GM12875 (cell line): ENCODE results near the gene GRN.
A peak's percentile ranks its signal among the peaks of the same experiment; 100 is the strongest.

Experiments
- H3K4me3 ChIP-seq: one replicate; pipeline ENCODE4 v1.5.1; 2011; ENCODE audit warnings: low read depth, low read length, control low read depth
- TF ChIP-seq, protein P1 (sequence below): IDR thresholded peaks from 2 replicates; pipeline ENCODE4 v1.5.1; 2011; ENCODE audit warnings: low read depth, mild to moderate bottlenecking, control low read depth, inconsistent platforms, low read length, moderate library complexity, borderline replicate concordance; ENCODE audit not compliant: insufficient read depth

The GRN gene

DNA sequence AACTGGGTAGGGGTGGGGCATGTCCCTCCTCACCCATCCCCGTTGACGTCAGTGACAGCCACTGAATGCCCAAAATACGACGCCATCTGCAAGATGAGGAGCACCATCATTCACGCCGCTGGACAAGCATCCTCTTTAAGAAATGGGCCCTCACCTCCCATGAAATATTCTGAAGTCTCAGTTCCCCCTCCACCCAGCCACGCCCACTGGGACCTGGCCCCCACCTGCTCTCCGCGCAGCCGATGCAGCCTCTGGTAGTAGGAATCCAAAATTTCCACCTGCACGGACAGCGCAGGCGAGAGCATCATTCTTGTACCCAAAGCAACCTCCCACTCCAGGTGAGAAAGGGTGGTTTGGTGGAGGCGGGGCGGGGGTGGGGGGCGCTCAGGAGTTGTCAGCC lies 38.8 kb downstream of the GRN start:
- H3K4me3 ChIP-seq, result no peak overlapping the region
- TF ChIP-seq, protein P1, sequence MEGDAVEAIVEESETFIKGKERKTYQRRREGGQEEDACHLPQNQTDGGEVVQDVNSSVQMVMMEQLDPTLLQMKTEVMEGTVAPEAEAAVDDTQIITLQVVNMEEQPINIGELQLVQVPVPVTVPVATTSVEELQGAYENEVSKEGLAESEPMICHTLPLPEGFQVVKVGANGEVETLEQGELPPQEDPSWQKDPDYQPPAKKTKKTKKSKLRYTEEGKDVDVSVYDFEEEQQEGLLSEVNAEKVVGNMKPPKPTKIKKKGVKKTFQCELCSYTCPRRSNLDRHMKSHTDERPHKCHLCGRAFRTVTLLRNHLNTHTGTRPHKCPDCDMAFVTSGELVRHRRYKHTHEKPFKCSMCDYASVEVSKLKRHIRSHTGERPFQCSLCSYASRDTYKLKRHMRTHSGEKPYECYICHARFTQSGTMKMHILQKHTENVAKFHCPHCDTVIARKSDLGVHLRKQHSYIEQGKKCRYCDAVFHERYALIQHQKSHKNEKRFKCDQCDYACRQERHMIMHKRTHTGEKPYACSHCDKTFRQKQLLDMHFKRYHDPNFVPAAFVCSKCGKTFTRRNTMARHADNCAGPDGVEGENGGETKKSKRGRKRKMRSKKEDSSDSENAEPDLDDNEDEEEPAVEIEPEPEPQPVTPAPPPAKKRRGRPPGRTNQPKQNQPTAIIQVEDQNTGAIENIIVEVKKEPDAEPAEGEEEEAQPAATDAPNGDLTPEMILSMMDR, result no peak

DNA sequence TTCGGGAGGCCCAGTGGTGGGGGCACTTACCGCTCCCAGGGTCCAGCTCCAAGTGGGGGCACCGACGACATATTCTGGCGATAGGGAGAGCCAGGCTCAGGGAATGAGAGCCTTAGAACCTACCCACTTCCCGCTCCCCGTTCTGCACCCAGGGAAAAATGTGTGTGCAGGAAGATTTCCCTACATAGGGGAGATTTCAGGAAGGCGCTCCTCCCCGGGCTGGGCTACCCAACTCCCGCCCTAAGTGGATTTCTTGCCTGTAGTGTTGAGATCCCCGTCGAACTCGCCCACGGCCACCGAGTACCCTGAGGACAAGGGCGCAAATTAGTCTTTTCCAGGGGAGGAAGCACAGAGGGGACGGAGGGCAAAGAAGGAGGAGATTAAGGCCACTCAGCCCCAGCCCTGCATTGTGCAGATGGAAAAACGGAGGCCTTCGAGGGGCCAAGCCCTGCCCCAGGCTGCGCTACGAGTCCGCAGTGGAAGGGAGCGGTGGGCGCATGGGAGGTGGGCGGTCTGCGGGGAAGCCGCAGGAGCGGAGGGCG lies 39.2 kb downstream of the GRN start:
- no peak overlapping the region for H3K4me3 ChIP-seq
- TF ChIP-seq, protein P1, result no peak

DNA sequence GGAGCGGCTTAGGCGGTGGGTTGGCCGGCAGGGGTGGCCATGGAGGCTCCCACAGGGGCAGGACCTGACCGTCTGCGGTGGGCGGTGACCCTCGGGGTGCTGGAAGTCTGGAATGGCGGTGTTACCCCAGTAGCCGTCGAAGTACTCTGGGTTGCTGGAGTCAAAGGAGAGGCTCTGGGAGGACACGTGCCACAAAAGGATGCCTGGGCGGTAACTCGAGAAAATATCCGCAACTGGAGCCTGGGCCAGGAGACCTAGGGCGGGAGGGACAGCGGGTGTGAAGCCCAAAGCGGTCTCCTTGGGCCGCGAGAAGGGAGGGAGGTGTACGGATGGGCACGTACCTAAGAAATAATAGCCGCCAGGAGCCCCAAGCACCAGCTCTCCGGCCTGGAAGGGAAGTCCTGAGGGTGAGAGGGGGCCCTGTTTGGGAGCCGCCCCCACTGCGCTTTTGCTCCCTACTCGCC lies 39.8 kb downstream of the GRN start:
- TF ChIP-seq, protein P1, result no peak
- peak overlapping the region; percentile 33 for H3K4me3 ChIP-seq

DNA sequence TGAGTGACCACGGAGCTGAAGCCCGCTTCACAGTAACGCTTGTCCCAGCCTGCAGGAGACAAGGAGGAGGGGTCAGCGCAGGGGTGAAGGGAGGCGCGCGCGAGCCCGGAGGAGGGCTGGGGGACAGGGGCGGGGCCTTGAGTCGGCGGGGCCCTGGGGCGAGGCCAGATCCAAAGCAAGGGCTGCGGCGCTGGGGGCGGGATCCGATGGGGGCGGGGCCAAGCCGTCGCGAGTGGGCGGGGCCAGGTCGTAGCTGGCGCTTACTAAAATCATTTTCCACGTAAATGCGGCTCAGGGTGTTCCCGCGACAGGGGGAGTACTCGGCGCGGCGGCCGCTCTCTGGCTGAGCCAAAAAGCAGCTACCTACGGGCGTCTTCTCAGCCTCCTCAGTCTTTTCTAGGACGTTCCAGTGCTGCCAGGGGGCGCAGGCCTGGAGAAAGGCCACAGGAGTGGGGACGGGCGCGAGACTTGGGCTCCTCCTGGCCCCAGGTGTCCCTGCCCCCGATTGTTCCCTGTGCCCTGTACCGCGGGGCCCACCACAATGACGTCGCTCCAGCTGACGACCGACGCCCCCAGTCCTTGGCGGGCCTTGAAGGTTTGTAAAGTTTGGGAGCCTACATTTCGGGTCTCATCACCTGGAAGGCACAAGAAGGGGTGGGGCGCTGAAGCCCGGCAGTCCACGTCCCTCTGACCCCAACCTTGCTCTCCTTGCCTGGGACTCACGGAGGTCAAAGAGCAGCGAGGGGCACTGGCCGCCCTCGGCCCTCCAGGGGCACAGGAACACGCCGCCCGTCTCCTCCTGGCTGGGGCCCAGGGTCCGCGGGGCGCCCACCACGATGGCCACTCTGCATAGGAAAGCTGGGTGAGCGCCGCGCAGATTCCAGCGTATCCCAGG lies 40.4 kb downstream of the GRN start:
- TF ChIP-seq, protein P1, result no peak

DNA sequence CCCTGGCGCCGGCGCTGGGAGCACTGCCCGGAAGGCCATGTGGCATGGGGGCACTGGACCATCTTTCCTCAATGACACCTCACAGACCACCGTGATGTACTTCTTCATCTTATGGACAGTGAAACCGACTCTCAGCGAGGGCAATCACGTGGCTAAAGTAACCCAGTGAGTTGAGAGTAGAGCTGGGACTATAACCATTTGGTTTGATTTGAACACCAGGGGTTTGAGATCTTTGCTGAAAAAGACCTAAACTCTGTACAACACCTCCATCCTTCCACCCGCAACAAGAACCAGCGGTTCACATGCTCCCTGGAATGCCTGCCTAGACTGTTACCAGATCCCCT lies 41.1 kb downstream of the GRN start:
- TF ChIP-seq, protein P1, result no peak
- no peak overlapping the region for H3K4me3 ChIP-seq

More for the DNA sequence above, 40.4 kb downstream of the GRN start:
- peak overlapping the region; percentile 33 for H3K4me3 ChIP-seq

DNA sequence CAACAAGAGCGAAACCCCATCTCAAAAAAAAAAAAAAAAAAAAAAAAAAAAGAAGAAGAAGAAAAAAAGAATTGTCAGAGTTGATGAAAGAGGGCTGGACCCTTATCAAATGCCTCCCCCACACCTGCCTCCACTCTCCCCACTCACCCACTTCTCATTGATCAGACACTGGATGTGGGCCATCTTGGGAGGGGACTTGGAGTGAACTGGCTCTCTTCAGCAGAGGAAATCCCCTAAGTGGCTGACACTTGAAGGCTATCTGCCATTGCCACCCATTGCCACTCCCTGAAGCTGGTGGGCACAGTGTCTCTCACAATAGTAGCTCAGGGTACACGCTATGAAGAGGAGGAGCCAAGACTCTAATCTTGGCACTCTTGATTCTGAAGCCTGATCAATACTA lies 42.7 kb downstream of the GRN start:
- no peak overlapping the region for H3K4me3 ChIP-seq
- TF ChIP-seq, protein P1, result no peak

DNA sequence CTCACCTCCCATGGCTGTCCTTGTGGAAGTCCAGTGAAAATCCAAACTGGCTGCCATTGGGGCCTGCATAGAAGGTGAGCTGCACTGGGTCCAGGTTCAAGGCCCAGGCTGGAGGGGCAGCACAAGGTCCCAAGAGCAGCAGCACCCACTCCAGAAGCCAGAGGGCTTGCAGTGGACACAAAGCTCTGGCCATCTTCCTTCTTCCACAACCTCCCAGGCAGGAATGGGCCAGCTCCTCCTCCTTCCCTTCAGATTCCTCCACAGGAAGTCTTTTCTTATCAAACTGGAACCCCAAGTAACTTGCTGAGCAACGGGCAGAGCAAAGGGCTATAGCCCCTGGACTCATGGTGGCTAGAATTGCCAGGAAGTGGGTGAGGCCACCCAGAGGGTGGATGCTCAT lies 44.2 kb downstream of the GRN start, which contains the start of gene ITGA2B:
ITGA2B (minus strand) TSS at position 369 of the 400 bp plus-strand sequence; CDS start at position 193, 176 bp downstream.
- TF ChIP-seq, protein P1, result no peak
- no peak within 1 kb of the TSS for H3K4me3 ChIP-seq
